ENCODE measurements around the gene SLC15A4. TPM values are rescaled to one million over a fixed set of nuclear protein-coding genes. Genes with fewer than 3 reads are reported as not detected.

Gene SLC15A4
- total RNA-seq, 1 donor from 2014 or later = 11.9 TPM

DNA sequence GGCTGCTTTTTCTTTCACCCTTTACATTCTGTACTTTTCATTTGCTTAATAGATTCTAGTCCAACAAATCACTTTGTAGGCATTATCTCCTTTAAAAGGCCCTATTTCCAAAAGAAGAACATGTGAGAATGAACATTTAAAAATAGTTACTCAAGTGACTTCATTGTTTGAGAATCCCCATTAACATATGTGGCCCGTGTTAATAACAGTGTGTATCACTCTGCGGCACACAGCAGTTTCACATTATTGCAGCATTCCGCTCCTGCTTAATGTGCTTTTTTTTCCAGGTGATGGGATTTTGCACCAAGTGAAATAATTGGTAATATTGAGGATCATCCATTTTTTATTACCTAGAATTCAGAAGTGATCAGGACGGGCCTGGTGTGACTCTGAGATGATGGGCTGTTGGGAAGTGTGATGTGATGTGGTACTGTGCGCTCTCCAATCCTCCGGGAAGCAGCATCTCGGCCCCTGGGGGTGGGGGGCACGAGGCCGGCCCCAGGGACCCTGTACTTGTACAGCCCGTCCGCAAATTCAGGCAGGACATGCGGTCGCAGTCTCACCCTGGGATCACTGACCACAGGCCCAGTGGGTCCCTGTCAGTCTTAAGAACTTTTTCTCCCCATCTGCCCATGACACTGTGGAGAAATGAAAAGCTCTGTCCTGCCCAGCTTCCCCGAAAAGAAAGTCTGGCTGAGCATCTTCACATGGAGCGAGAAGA lies 32.9 kb downstream of the SLC15A4 start:
- Histone ChIP-seq H3K9me3 (ENCODE audit: insufficient read depth, low read depth, low read length) (no peaks in the 10 kb centered on the region), H3K27me3 (ENCODE audit: insufficient read depth, low read length) (no peaks in the 10 kb centered on the region), H4K20me1 (ENCODE audit: insufficient read depth, low read length) (peaks cover 7% of the 10 kb centered on the region), H3K27ac (ENCODE audit: low read depth, low read length) (no peak overlapping the region), H3K4me1 (ENCODE audit: insufficient read depth, low read length) (peaks cover 4% of the 10 kb centered on the region), H3K4me3 (ENCODE audit: insufficient read depth, low read depth, low read length) (no peak overlapping the region), H3K36me3 (ENCODE audit: insufficient read depth, low read length) (peaks cover 30% of the 10 kb centered on the region), H3K9ac (ENCODE audit: low read length) (no peak overlapping the region), H3K4me2 (ENCODE audit: low read length) (no peak overlapping the region), H2AFZ (ENCODE audit: low read depth, low read length) (no peak overlapping the region), H3K79me2 (ENCODE audit: insufficient read depth, low read length) (peaks cover 12% of the 10 kb centered on the region)
- Mint-ChIP-seq H3K27me3 (ENCODE audit: low read depth, unreplicated experiment) (no peaks in the 10 kb centered on the region), H3K4me1 (ENCODE audit: low read depth, unreplicated experiment) (no peaks in the 10 kb centered on the region), H3K9me3 (ENCODE audit: unreplicated experiment) (no peaks in the 10 kb centered on the region), H3K27ac (ENCODE audit: unreplicated experiment) (no peak overlapping the region), H3K36me3 (ENCODE audit: low read depth, unreplicated experiment) (peaks cover 2% of the 10 kb centered on the region), H3K4me3 (ENCODE audit: unreplicated experiment) (no peak overlapping the region)
- no peak for DNase-seq (ENCODE audit: low read depth)
- no peak for TF ChIP-seq EZH2 (IDR thresholded peaks at IDR 0.05; ENCODE audit: insufficient read depth, low read length)
- no peak for TF ChIP-seq CTCF (IDR thresholded peaks at IDR 0.05; ENCODE audit: insufficient read depth, low read depth, low read length)
- no peak for FAIRE-seq

GRCh38 chr12:128790221-128790620 lies 33.5 kb downstream of the SLC15A4 start:
- H3K36me3 Mint-ChIP-seq (ENCODE audit: low read depth, unreplicated experiment) = peaks cover 2% of the 10 kb centered on the region
- no peak for FAIRE-seq

More at GRCh38 chr12:128790221-128790620, 33.5 kb downstream of the SLC15A4 start:
- Histone ChIP-seq H3K27me3 (ENCODE audit: insufficient read depth, low read length) (no peaks in the 10 kb centered on the region), H3K9ac (ENCODE audit: low read length) (no peak overlapping the region), H3K27ac (ENCODE audit: low read depth, low read length) (no peak overlapping the region), H3K4me3 (ENCODE audit: insufficient read depth, low read depth, low read length) (no peak overlapping the region), H3K4me2 (ENCODE audit: low read length) (no peak overlapping the region), H3K79me2 (ENCODE audit: insufficient read depth, low read length) (peaks cover 6% of the 10 kb centered on the region), H3K4me1 (ENCODE audit: insufficient read depth, low read length) (peaks cover 4% of the 10 kb centered on the region), H4K20me1 (ENCODE audit: insufficient read depth, low read length) (peaks cover 7% of the 10 kb centered on the region), H2AFZ (ENCODE audit: low read depth, low read length) (no peak overlapping the region), H3K36me3 (ENCODE audit: insufficient read depth, low read length) (peaks cover 24% of the 10 kb centered on the region), H3K9me3 (ENCODE audit: insufficient read depth, low read depth, low read length) (no peaks in the 10 kb centered on the region)
- DNase-seq (ENCODE audit: low read depth) = no peak
- no peaks in the 10 kb centered on the region for H3K27me3 Mint-ChIP-seq (ENCODE audit: low read depth, unreplicated experiment)
- H3K4me1 Mint-ChIP-seq (ENCODE audit: low read depth, unreplicated experiment) = no peaks in the 10 kb centered on the region
- H3K4me3 Mint-ChIP-seq (ENCODE audit: unreplicated experiment) = no peak overlapping the region
- no peaks in the 10 kb centered on the region for H3K9me3 Mint-ChIP-seq (ENCODE audit: unreplicated experiment)
- H3K27ac Mint-ChIP-seq (ENCODE audit: unreplicated experiment) = no peak overlapping the region
- TF ChIP-seq CTCF (IDR thresholded peaks at IDR 0.05; ENCODE audit: insufficient read depth, low read depth, low read length) (no peak), EZH2 (IDR thresholded peaks at IDR 0.05; ENCODE audit: insufficient read depth, low read length) (no peak)

Data from astrocyte (in vitro differentiated cells and primary cell).